Measurements from ENCODE around the gene CFAP68.

GRCh38 chr11:111934306-111934705 lies 55.0 kb downstream of the CFAP68 start:
- TF ChIP-seq REST (IDR thresholded peaks at IDR 0.05; ENCODE audit: low read depth), result no peak
- no peak for TF ChIP-seq CTCF (IDR thresholded peaks at IDR 0.05 in 2 of 3, conservative IDR thresholded peaks at IDR 0.05 in 1 of 3; ENCODE audit: borderline replicate concordance in 1 of 3, insufficient read depth in 1 of 3, low read depth in 2 of 3, low read length in 2 of 3)
- TF ChIP-seq ZNF274 (IDR thresholded peaks at IDR 0.05; ENCODE audit: low read depth, low read length), result no peak
- no peak for TF ChIP-seq EZH2phosphoT487 (IDR thresholded peaks at IDR 0.05; ENCODE audit: borderline replicate concordance)
- TF ChIP-seq MAX (IDR thresholded peaks at IDR 0.05), result no peak
- TF ChIP-seq ZFX (IDR thresholded peaks at IDR 0.05), result no peak
- TF ChIP-seq FOSL1 (IDR thresholded peaks at IDR 0.05; ENCODE audit: low read depth), result no peak
- TF ChIP-seq TCF7L2 (IDR thresholded peaks at IDR 0.05; ENCODE audit: borderline replicate concordance, extremely low read depth, insufficient read depth, insufficient read length), result no peak
- no peak for TF ChIP-seq SP1 (IDR thresholded peaks at IDR 0.05; ENCODE audit: low read depth)
- TF ChIP-seq EZH2 (IDR thresholded peaks at IDR 0.05), result no peak
- TF ChIP-seq POLR2A (IDR thresholded peaks at IDR 0.05; ENCODE audit: borderline replicate concordance, extremely low read depth, insufficient read depth, insufficient read length), result no peak
- no peak for TF ChIP-seq ZBTB33 (IDR thresholded peaks at IDR 0.05; ENCODE audit: extremely low read depth, insufficient replicate concordance, low read length)
- TF ChIP-seq POLR2AphosphoS5 (IDR thresholded peaks at IDR 0.05; ENCODE audit: low read depth, low read length), result no peak
- TF ChIP-seq ATF3 (IDR thresholded peaks at IDR 0.05), result no peak
